GM12892 (cell line): ENCODE measurements around the gene HDHD3.

Experiments used
- POLR2A ChIP-seq: IDR thresholded peaks from 2 replicates; pipeline ENCODE4 v1.6.1; 2011; ENCODE audit warnings: low read depth, low read length, control low read depth
- POLR2AphosphoS5 ChIP-seq: IDR thresholded peaks from 2 replicates; pipeline ENCODE4 v1.6.1; 2011; ENCODE audit warnings: low read depth, low read length, control low read depth

DNA sequence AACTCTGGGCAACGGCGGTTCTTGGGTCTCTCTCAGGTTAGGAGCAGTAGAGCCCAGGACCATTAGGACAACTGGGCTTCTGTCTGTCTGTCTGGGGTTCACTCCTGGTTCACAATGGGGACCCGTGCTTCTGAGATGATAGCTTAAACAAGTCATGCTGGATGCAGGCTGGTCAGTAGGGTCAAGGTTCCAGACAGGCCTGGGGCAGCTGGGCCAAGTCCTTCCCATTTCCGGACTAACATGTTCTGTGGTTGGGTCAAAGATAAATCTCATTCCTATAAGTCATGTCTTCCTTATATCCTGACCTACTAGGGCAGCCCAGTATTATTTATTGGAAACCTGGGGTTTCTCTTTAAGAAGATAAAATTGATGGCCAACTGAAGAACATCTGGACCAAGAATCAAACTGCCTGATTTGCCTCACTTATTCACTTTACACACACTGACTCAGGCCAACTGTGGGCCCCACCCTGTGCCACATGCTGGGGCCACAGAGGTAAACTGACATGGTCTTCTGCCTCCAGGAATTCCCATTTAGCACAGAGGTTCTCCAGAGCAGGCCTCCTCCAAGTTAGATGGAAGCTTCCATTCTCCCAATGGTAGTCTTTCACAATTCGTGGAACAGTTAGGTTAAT lies 8.3 kb downstream of the HDHD3 start:
- no peak for TF ChIP-seq POLR2AphosphoS5
- TF ChIP-seq POLR2A, result no peak
